AG09309 (cell line): ENCODE results near the gene CHMP1A.
"Not testable (repeated sequence)": the region's sequence is repeated elsewhere in the genome, so short reads cannot be mapped to it uniquely, and the experiment has no call there.

Experiments used
- DNase-seq: peaks from one replicate; pipeline ENCODE4 v3.0.0-alpha.2; 2010; ENCODE audit warnings: low read depth
- H3K4me3 ChIP-seq: 2 replicates; pipeline ENCODE4 v1.5.1; 2011; ENCODE audit warnings: mild to moderate bottlenecking, low read depth, low read length, moderate library complexity; ENCODE audit not compliant: control insufficient read depth
- CTCF ChIP-seq: IDR thresholded peaks from 2 replicates; pipeline ENCODE4 v1.5.1; 2011; ENCODE audit warnings: mild to moderate bottlenecking, low read depth, low read length, inconsistent platforms; ENCODE audit not compliant: insufficient read depth, control insufficient read depth; ENCODE audit errors: missing control alignments

CHMP1A gene

GRCh38 chr16:89686520-89687091 lies 29.1 kb upstream of the CHMP1A start, which contains the start of gene CDK10:
TSS of gene CDK10 (plus strand) at chr16:89686689. CDS start at chr16:89686711, 22 bp downstream.
- TF ChIP-seq CTCF, result no peak
- peak within 1 kb of the TSS; percentile 81 for H3K4me3 ChIP-seq
- no peak for DNase-seq

DNA sequence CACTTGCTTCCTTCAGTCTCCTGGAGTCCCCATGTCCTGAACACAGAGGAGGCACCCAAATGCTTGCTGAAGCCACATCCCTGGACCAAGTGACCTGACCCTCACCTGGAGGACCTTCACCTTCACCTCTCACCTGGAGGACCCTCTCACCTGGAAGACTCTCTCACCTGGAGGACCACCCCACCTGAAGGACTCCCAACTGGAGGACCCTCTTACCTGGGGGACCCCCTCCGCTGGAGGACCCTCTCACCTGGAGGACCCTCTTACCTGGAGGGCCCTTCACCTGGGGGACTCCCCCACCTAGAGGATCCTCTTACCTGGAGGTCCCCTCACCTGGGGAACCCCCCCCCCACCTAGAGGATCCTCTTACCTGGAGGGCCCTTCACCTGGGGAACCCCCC lies 28.4 kb upstream of the CHMP1A start:
- no peak for DNase-seq
- H3K4me3 ChIP-seq, result no peak overlapping the region; the same call in 1 of the 2 replicates
- no peak for TF ChIP-seq CTCF

DNA sequence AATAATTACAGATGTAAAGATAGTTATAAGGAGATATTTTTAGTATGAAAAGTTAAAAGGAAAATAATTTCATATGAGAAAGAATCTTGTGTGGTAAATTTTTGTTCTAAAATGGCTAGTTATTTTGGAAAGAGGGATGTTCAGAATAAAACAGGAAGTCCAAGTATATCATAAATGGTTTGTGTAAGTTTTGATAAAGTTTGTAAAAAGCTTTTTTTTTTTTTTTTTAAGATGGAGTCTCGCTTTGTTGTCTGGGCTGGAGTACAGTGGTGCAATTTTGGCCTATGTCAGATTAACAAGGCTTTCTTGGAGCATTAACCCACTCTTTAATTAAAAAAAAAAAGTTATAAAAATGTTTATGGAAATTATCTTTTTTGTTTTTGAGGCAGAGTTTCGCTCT lies 20.8 kb upstream of the CHMP1A start:
- DNase-seq, result no peak
- H3K4me3 ChIP-seq, result no peak overlapping the region
- TF ChIP-seq CTCF, result no peak

GRCh38 chr16:89672177-89672941 lies 14.9 kb upstream of the CHMP1A start:
- no peak overlapping the region for H3K4me3 ChIP-seq
- no peak for TF ChIP-seq CTCF
- no peak for DNase-seq

DNA sequence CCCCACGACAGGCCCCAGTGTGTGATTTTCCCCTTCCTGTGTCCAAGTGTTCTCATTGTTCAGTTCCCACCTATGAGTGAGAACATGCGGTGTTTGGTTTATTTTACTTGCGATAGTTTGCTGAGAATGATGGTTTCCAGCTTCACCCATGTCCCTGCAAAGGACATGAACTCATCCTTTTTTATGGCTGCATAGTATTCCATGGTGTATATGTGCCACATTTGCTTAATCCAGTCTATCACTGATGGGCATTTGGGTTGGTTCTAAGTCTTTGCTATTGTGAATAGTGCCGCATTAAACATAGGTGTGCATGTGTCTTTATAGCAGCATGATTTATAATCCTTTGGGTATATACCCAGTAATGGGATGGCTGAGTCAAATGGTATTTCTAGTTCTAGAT lies 14.1 kb upstream of the CHMP1A start:
- not testable (repeated sequence) for H3K4me3 ChIP-seq, DNase-seq

- no peak overlapping the region for H3K4me3 ChIP-seq
- TF ChIP-seq CTCF, result no peak
- no peak for DNase-seq
Measured at GRCh38 chr16:89670496-89671431, 13.3 kb upstream of the CHMP1A start.

GRCh38 chr16:89669755-89670154 lies 12.2 kb upstream of the CHMP1A start:
- no peak for DNase-seq
- no peak for TF ChIP-seq CTCF

More at GRCh38 chr16:89669755-89670154, 12.2 kb upstream of the CHMP1A start:
- H3K4me3 ChIP-seq, result no peak overlapping the region
